Ascending aorta (tissue), 2 donors: ENCODE results near the gene TECPR2. TPM values are rescaled to one million over a fixed set of nuclear protein-coding genes. Genes with fewer than 3 reads are reported as not detected.

Experiments used
- DNase-seq, 2 donors: peaks; one replicate each; pipeline ENCODE4 v3.0.0-alpha.2; 2019; ENCODE audit warnings: low spot score in 2 of 2
- H3K27ac ChIP-seq, 2 donors: fragments of 200-600 bp; sonication (generic); one replicate each; pipeline ENCODE4 v1.5.1; 2016 to 2017; ENCODE audit warnings: mild to moderate bottlenecking in 1 of 2
- H3K27me3 ChIP-seq: fragments of 200-600 bp; sonication (generic); one replicate; pipeline ENCODE4 v1.5.1; 2017
- H3K36me3 ChIP-seq, 2 donors: fragments of 200-600 bp; sonication (generic); one replicate each; pipeline ENCODE4 v1.5.1; 2016
- H3K4me1 ChIP-seq, 2 donors: fragments of 200-600 bp; sonication (generic); one replicate each; pipeline ENCODE4 v1.5.1; 2016 to 2017; ENCODE audit warnings: mild to moderate bottlenecking in 1 of 2
- H3K4me3 ChIP-seq, 2 donors: fragments of 200-600 bp; sonication (generic); one replicate each; pipeline ENCODE4 v1.5.1; 2016 to 2017; ENCODE audit warnings: mild to moderate bottlenecking in 1 of 2
- H3K9me3 ChIP-seq, 2 donors: fragments of 200-600 bp; sonication (generic); one replicate each; pipeline ENCODE4 v1.5.1; 2016
- intact Hi-C: fragments of 100-400 bp; cut with DNase I; formaldehyde crosslinking; loops from one replicate; pipeline ENCODE4 v1.15.1; 2023
- total RNA-seq: library from RNA; depleted of rRNA; stranded (reverse); fragments of >200 nt; gene quantifications from one replicate; pipeline ENCODE4 v1.1.0, GENCODE V29; 2016
- TF ChIP-seq, protein P1 (sequence below), 3 experiments: fragments of 200-600 bp in 2 of 3; fragments of 450-650 bp in 1 of 3; sonication (generic) in 2 of 3; IDR thresholded peaks; one replicate each; pipeline ENCODE4 v1.5.1; 2016 to 2019; ENCODE audit warnings: antibody characterized with exemption in 3 of 3, mild to moderate bottlenecking in 1 of 3, moderate library complexity in 1 of 3

TECPR2 gene
- total RNA-seq, 1 donor from 2014 or later = 27.0 TPM

DNA sequence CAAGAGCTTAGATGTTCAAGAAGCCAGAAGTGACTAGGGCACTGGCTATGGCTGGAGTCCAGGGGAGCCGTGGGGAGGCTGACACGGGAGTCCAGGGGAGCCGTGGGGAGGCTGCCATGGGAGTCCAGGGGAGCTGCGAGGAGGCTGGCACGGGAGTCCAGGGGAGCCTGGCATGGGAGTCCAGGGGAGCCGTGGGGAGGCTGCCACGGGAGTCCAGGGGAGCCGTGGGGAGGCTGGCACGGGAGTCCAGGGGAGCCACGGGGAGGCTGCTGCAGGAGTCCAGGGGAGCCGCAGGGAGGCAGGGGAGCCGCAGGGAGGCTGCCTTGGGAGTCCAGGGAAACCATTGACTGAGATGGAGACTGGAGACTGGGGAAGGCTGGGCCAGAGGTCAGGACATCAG, 54.9 kb downstream of the TECPR2 start:
- Histone ChIP-seq H3K27ac (no peak overlapping the region), H3K27me3 (no peaks in the 10 kb centered on the region), H3K36me3 (peaks cover 22 to 28% of the 10 kb centered on the region in 2 donors), H3K4me1 (no peaks in the 10 kb centered on the region), H3K4me3 (no peak overlapping the region), H3K9me3 (no peaks in the 10 kb centered on the region)
- TF ChIP-seq, protein P1, sequence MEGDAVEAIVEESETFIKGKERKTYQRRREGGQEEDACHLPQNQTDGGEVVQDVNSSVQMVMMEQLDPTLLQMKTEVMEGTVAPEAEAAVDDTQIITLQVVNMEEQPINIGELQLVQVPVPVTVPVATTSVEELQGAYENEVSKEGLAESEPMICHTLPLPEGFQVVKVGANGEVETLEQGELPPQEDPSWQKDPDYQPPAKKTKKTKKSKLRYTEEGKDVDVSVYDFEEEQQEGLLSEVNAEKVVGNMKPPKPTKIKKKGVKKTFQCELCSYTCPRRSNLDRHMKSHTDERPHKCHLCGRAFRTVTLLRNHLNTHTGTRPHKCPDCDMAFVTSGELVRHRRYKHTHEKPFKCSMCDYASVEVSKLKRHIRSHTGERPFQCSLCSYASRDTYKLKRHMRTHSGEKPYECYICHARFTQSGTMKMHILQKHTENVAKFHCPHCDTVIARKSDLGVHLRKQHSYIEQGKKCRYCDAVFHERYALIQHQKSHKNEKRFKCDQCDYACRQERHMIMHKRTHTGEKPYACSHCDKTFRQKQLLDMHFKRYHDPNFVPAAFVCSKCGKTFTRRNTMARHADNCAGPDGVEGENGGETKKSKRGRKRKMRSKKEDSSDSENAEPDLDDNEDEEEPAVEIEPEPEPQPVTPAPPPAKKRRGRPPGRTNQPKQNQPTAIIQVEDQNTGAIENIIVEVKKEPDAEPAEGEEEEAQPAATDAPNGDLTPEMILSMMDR (IDR thresholded peaks at IDR 0.05) = no peak
- no peak for DNase-seq
- intact Hi-C loops = no loop called here

DNA sequence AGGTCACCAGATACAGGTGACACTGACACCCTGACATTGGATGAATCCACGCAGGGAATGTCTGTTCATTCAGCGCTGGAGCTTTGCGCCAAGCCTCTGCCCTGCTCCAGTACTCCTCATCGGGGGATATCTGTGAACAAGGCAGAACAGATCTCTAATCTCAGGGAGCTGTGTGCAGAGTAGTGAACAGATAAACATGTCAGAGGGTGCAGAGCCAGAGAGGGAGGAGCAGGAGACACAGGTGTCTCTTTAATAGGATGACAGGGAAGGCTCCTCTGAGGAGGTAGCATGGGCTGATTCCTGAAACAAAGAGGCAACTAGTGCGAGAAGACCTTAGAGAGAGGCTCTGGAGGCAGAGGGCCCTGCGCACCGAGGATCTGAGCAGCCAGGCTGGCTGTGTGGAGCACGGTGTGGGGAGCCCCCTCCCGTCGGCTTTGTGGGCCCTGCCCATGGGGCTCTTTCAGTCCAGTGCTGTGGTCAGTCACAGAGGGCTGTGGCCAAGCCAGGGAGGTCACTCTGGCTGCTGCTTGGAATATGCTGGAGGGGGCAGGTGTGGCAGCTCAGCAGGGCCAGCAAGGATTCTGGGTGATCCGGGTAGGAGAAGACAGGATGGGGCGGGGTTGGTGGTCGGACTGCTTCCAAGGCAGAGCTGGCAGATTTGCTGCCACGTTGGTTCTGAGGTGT, 55.6 kb downstream of the TECPR2 start:
- TF ChIP-seq, protein P1 (IDR thresholded peaks at IDR 0.05) = no peak
- no peak overlapping the region for H3K27ac ChIP-seq
- H3K4me3 ChIP-seq = no peak overlapping the region
- H3K9me3 ChIP-seq = no peaks in the 10 kb centered on the region
- intact Hi-C loops = no loop called here
- no peak for DNase-seq
- peaks cover 22 to 29% of the 10 kb centered on the region in 2 donors for H3K36me3 ChIP-seq
- no peaks in the 10 kb centered on the region for H3K27me3 ChIP-seq
- no peaks in the 10 kb centered on the region for H3K4me1 ChIP-seq

DNA sequence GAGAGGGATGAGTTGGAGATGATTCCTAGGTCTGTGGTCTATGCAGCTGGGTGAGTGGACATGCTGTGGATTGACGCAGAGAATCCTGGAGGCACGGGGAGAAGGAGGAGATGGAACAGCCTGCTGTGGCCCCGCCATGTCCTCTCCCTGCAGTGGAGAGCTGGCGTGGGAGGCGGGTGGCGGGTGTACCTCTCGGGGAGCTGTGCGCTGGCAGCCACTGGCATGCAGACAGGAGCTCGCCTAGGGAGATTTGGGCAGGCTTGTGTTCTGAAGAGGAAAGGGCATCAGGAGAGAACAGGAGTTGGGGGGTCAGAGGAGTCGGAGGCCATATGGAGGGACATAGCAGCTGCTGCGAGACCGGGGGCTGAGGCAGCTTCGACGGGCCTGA, 56.1 kb downstream of the TECPR2 start:
- no peaks in the 10 kb centered on the region for H3K4me1 ChIP-seq
- no peaks in the 10 kb centered on the region for H3K9me3 ChIP-seq
- no peak for DNase-seq
- peaks cover 22 to 35% of the 10 kb centered on the region in 2 donors for H3K36me3 ChIP-seq
- H3K4me3 ChIP-seq = no peak overlapping the region
- TF ChIP-seq, protein P1 (IDR thresholded peaks at IDR 0.05) = no peak
- H3K27ac ChIP-seq = no peak overlapping the region
- H3K27me3 ChIP-seq = no peaks in the 10 kb centered on the region
- intact Hi-C loops = no loop called here

DNA sequence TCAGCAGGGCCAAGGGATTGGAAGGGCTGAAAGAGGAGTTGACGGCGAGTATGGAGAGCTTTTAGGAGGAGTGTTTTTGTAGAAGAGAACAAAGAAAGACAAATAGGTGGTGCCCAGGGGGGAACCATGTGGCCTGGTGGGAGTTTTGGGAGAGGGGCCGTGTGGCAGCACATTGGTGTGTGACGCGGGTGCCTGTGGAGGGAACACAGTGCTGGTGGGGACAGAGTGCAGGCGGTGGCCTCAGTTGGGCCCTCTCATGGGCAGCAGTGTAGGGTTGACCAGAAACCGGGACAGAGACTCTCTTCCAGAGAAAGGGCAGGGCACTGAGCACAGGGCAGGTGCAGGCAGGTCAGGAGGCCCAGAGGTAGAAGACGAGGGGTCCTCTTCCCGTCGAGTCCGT, 56.5 kb downstream of the TECPR2 start:
- intact Hi-C loops = no loop called here
- H3K27ac ChIP-seq = no peak overlapping the region
- peaks cover 20 to 32% of the 10 kb centered on the region in 2 donors for H3K36me3 ChIP-seq
- TF ChIP-seq, protein P1 (IDR thresholded peaks at IDR 0.05) = no peak
- no peak overlapping the region for H3K4me3 ChIP-seq
- no peaks in the 10 kb centered on the region for H3K27me3 ChIP-seq
- H3K4me1 ChIP-seq = no peaks in the 10 kb centered on the region
- DNase-seq = no peak
- H3K9me3 ChIP-seq = no peaks in the 10 kb centered on the region

DNA sequence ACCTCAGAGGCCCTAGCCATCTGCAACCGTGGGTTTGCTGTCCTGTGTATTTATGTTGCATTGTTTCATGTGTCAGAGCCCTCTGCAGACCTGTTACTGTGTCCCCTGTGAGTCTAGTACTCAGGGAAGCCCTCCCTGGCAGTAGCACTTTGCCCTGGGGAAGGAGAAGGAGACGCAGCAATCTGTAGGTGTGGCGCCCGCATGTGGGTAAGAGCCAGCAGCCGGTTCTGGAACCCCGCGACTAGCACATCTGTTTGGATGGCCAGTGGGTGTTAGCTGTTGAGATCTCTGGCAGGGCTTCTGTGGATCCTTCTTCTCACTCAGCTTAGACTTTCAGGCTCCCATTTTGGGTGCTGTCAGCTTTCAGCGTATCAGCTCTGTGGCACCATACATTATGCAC, 57.0 kb downstream of the TECPR2 start:
- Histone ChIP-seq H3K27ac (no peak overlapping the region), H3K36me3 (peaks cover 15 to 28% of the 10 kb centered on the region in 2 donors), H3K4me3 (no peak overlapping the region), H3K9me3 (no peaks in the 10 kb centered on the region), H3K27me3 (no peaks in the 10 kb centered on the region), H3K4me1 (no peaks in the 10 kb centered on the region)
- no peak for DNase-seq
- intact Hi-C loops = no loop called here
- TF ChIP-seq, protein P1 (IDR thresholded peaks at IDR 0.05) = no peak
